Measurements from ENCODE around the gene HIP1. TPM values are rescaled to one million over a fixed set of nuclear protein-coding genes. Genes with fewer than 3 reads are reported as not detected.

The HIP1 gene
- polyA plus RNA-seq, 2 of the 4 experiments (the other 2 are of a cell fraction), result 17.3 to 33.4 TPM

DNA sequence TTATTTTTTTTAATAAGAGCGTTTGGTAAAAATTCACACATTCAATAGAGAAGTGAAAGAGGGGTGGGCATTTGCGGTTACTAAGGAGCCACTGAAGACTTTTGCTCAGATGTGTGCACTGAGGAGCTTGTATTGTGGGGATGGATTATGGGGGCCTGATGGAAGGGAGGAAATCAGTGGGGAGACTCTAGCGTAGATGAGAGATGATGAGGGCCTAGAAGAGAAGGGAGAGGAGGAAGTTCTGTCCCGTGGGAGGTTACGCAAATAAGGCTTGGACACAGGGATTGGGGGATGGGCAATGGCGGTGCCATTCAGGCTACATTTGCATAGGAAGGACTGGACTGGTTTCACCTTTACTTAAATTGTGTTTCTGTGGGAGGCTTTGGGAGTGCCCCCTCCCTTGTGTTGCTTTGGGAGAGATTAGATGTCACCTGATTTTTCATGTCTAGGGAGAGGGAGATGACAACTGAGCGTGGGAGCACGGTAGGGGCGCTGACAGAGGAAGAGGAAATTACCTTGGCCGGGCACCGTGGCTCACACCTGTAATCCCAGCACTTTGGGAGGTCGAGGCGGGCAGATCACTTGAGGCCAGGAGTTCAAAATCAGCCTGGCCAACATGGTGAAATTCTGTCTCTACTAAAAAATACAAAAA is 2.2 kb upstream of the HIP1 start:
- ChIA-PET POLR2A (no interaction called here), CTCF (interaction anchor here (0.6 to 2.7 kb wide), 6 partner anchors 11 to 51 kb away, joined by 3 to 15 read pairs (median 4); no protein-coding TSS in a partner anchor)
- peak overlapping the region in 1 of 2 experiments; percentile 43; a peak in 3 of 6 replicates for H3K27ac ChIP-seq
- H3K9me3 ChIP-seq, result no peaks in the 10 kb centered on the region
- TF ChIP-seq NR3C1 (IDR thresholded peaks at IDR 0.05) (no peak), KDM1A (IDR thresholded peaks at IDR 0.05; ENCODE audit: low read depth) (no peak), CEBPB (IDR thresholded peaks at IDR 0.05) (peak in 1 of 2 experiments; percentile 34; a peak in 1 of 4 replicates)
- TF ChIP-seq, protein P1, sequence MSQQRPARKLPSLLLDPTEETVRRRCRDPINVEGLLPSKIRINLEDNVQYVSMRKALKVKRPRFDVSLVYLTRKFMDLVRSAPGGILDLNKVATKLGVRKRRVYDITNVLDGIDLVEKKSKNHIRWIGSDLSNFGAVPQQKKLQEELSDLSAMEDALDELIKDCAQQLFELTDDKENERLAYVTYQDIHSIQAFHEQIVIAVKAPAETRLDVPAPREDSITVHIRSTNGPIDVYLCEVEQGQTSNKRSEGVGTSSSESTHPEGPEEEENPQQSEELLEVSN (IDR thresholded peaks at IDR 0.05; ENCODE audit: borderline replicate concordance, low read depth), result no peak
- ATAC-seq (no peak), FAIRE-seq (no peak), DNase-seq (ENCODE audit: low read depth in 1 of 2, low spot score in 1 of 2) (peak in 1 of 2 experiments; percentile 40)
- H3K4me1 ChIP-seq, result peaks cover 30% of the 10 kb centered on the region
- 77% methylated on average over 13 of the region's 13 CpGs for WGBS (ENCODE audit: missing lambda C conversion rate)
- 0 out of 3 replicates have a peak overlapping the region, but pooled peaks have one; percentile 4 for H3K4me2 ChIP-seq
- no peak overlapping the region for H3K4me3 ChIP-seq

DNA sequence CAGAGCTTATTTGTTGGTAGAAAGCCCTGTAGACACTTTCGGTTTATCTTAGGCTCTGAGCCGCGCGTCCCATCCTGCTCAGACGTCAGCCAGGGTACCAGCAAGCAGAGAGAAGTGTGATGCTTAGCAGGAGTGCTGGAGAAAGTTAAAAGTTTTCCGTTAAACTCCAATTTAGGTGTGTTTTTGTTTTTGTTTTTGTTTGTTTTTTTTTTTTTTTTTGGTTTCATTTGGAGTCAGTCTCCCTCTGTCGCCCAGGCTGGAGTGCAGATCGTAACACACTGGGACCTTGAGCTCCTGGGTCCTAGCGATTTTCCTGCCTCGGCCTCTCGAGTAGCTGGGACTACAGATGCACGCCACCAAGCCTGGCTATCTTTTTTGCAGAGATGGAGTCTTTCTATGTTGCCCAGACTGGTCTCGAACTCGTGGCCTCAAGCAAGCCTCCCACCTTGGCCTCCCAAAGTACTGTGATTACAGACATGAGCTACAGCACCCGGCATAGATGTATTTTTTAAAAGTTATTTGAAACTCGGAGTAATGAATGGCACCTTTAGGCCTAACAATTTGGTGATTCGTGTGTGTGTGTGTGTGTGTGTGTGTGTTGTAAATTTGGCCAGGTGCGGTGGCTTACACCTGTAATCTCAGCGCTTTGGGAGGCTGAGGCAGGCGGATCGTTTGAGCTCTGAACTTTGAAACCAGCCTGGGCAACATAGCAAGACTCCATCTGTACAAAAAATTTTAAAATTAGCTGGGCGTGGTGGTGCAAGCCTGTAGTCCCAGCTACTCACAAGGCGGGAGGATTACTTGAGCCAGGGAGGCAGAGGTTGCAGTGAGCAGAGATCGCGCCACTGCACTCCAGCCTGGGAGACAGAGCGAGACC is 1.3 kb upstream of the HIP1 start:
- ChIA-PET CTCF (interaction anchor here (0.6 to 2.7 kb wide), 8 partner anchors 9 to 695 kb away, joined by 3 to 15 read pairs (median 4); no protein-coding TSS in a partner anchor), POLR2A (interaction anchor here (0.6 to 0.8 kb wide), 3 partner anchors 56 to 199 kb away, joined by 3 to 7 read pairs (median 3); no protein-coding TSS in a partner anchor)

DNA sequence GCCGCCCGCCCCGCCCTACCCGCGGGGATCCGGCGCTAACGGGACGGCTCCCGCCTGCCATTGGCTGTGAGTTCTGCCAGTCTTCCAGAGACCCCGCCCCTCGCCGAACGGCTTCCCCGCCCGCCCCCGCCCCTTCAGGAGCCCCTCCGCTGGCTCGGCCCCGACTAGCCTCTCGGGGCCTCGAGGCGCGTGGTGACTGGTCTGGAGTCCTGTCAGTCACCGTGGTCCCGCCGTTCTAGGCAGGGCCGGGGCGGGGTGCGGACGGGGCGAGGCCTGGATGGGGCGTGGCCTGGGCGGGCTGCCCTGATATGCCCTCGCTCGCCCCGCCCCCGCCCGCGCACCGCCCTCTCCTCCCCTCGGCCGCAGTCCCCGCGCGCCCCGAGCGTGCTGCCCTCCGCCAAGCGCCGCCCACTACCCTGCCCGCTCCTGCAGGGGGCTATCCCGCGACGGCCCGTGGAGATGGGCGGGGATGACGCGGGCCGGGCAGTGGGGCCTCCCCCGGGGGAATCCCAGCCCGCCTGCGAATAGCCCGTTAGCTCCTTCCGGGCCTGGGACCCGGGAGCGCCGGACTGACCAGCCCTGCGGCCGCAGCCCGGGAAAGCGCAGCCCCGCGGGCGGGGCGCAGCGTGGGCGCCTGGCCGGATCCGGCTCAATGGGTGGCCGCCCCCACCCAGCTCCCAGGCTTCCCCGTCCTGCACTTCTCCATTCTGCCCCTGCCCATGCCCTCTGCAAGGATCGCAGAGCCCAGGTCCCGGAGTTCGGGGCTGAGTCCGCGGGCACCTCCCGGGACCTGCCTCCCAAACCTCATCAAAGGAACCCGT is 444 bp upstream of the HIP1 start:
- Histone ChIP-seq H3K4me3 (peak overlapping the region; percentile 97), H3K4me1 (peaks cover 41% of the 10 kb centered on the region), H3K4me2 (peak overlapping the region; percentile 94), H3K9me3 (no peaks in the 10 kb centered on the region), H3K27ac (peak overlapping the region; percentile 91)
- FAIRE-seq, result no peak
- POLR2A ChIA-PET, result interaction anchor here (0.6 to 0.8 kb wide), 3 partner anchors 57 to 198 kb away, joined by 3 to 7 read pairs (median 3); no protein-coding TSS in a partner anchor
- ATAC-seq, result peak; percentile 93
- peak; percentile 95 to 99 for DNase-seq (ENCODE audit: low read depth in 1 of 2, low spot score in 1 of 2)
- 0% methylated on average over 8 of the region's 89 CpGs for WGBS (ENCODE audit: missing lambda C conversion rate)
- CTCF ChIA-PET, result interaction anchor here (0.5 to 2.7 kb wide), 8 partner anchors 10 to 698 kb away, joined by 3 to 15 read pairs (median 4); no protein-coding TSS in a partner anchor
- TF ChIP-seq BHLHE40 (IDR thresholded peaks at IDR 0.05; ENCODE audit: low read depth, low read length) (no peak), GATA3 (IDR thresholded peaks at IDR 0.05; ENCODE audit: borderline replicate concordance) (0 out of 2 replicates have a peak, but pooled peaks have one; percentile 15), EHF (CRISPR knock-in tag; IDR thresholded peaks at IDR 0.05) (no peak), POLR2A (IDR thresholded peaks at IDR 0.05; ENCODE audit: low read length) (peak; percentile 62), HEYL (CRISPR knock-in tag; IDR thresholded peaks at IDR 0.05) (no peak), TFCP2L1 (CRISPR knock-in tag; IDR thresholded peaks at IDR 0.05) (no peak), ZFP36 (IDR thresholded peaks at IDR 0.05; ENCODE audit: borderline replicate concordance, partially characterized antibody) (no peak), RNF2 (IDR thresholded peaks at IDR 0.05; ENCODE audit: borderline replicate concordance, low read depth) (no peak; the same call in 1 of the 2 replicates), TP53 (CRISPR knock-in tag; IDR thresholded peaks at IDR 0.05) (no peak)
- TF ChIP-seq, protein P2, sequence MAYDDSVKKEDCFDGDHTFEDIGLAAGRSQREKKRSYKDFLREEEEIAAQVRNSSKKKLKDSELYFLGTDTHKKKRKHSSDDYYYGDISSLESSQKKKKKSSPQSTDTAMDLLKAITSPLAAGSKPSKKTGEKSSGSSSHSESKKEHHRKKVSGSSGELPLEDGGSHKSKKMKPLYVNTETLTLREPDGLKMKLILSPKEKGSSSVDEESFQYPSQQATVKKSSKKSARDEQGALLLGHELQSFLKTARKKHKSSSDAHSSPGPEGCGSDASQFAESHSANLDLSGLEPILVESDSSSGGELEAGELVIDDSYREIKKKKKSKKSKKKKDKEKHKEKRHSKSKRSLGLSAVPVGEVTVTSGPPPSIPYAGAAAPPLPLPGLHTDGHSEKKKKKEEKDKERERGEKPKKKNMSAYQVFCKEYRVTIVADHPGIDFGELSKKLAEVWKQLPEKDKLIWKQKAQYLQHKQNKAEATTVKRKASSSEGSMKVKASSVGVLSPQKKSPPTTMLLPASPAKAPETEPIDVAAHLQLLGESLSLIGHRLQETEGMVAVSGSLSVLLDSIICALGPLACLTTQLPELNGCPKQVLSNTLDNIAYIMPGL (CRISPR knock-in tag; IDR thresholded peaks at IDR 0.05; ENCODE audit: borderline replicate concordance), result no peak
- TF ChIP-seq, protein P3, sequence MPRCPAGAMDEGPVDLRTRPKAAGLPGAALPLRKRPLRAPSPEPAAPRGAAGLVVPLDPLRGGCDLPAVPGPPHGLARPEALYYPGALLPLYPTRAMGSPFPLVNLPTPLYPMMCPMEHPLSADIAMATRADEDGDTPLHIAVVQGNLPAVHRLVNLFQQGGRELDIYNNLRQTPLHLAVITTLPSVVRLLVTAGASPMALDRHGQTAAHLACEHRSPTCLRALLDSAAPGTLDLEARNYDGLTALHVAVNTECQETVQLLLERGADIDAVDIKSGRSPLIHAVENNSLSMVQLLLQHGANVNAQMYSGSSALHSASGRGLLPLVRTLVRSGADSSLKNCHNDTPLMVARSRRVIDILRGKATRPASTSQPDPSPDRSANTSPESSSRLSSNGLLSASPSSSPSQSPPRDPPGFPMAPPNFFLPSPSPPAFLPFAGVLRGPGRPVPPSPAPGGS (IDR thresholded peaks at IDR 0.05), result peak; percentile 69; the same call in 2 of the 3 replicates

More for the DNA sequence above, 1.3 kb upstream of the HIP1 start:
- TF ChIP-seq, protein P4, sequence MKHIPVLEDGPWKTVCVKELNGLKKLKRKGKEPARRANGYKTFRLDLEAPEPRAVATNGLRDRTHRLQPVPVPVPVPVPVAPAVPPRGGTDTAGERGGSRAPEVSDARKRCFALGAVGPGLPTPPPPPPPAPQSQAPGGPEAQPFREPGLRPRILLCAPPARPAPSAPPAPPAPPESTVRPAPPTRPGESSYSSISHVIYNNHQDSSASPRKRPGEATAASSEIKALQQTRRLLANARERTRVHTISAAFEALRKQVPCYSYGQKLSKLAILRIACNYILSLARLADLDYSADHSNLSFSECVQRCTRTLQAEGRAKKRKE (CRISPR knock-in tag; IDR thresholded peaks at IDR 0.05; ENCODE audit: low read depth), result no peak
- TF ChIP-seq EHF (CRISPR knock-in tag; IDR thresholded peaks at IDR 0.05) (no peak), SMC3 (IDR thresholded peaks at IDR 0.05) (no peak), CBX2 (IDR thresholded peaks at IDR 0.05; ENCODE audit: borderline replicate concordance, low read depth) (no peak), MAFK (IDR thresholded peaks at IDR 0.05; ENCODE audit: partially characterized antibody) (peak; percentile 11), NPAS2 (CRISPR knock-in tag; IDR thresholded peaks at IDR 0.05; ENCODE audit: borderline replicate concordance) (no peak), KDM5A (IDR thresholded peaks at IDR 0.05) (no peak), HDAC2 (IDR thresholded peaks at IDR 0.05) (no peak), CHD4 (IDR thresholded peaks at IDR 0.05; ENCODE audit: borderline replicate concordance) (0 out of 2 replicates have a peak, but pooled peaks have one; percentile 36), BHLHE40 (IDR thresholded peaks at IDR 0.05; ENCODE audit: low read depth, low read length) (no peak), CHD2 (IDR thresholded peaks at IDR 0.05; ENCODE audit: low read length, partially characterized antibody) (no peak), NR3C1 (IDR thresholded peaks at IDR 0.05) (no peak), HOXB13 (CRISPR knock-in tag; IDR thresholded peaks at IDR 0.05; ENCODE audit: low read depth) (no peak), ZC3H11A (IDR thresholded peaks at IDR 0.05) (no peak), EHMT2 (IDR thresholded peaks at IDR 0.05; ENCODE audit: low read depth) (no peak), RCOR1 (IDR thresholded peaks at IDR 0.05; ENCODE audit: low read depth, low read length) (no peak), ZSCAN20 (CRISPR knock-in tag; IDR thresholded peaks at IDR 0.05) (no peak)
- TF ChIP-seq, protein P5, sequence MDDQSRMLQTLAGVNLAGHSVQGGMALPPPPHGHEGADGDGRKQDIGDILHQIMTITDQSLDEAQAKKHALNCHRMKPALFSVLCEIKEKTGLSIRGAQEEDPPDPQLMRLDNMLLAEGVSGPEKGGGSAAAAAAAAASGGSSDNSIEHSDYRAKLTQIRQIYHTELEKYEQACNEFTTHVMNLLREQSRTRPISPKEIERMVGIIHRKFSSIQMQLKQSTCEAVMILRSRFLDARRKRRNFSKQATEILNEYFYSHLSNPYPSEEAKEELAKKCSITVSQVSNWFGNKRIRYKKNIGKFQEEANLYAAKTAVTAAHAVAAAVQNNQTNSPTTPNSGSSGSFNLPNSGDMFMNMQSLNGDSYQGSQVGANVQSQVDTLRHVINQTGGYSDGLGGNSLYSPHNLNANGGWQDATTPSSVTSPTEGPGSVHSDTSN (IDR thresholded peaks at IDR 0.05), result no peak
- H3K4me3 ChIP-seq, result peak overlapping the region; percentile 56
- no peak for DNase-seq (ENCODE audit: low read depth in 1 of 2, low spot score in 1 of 2)
- H3K4me2 ChIP-seq, result peak overlapping the region; percentile 75
- ATAC-seq, result no peak
- 62% methylated on average over 26 of the region's 26 CpGs for WGBS (ENCODE audit: missing lambda C conversion rate)
- peaks cover 33% of the 10 kb centered on the region for H3K4me1 ChIP-seq
- no peaks in the 10 kb centered on the region for H3K9me3 ChIP-seq
- FAIRE-seq, result no peak
- peak overlapping the region; percentile 78 to 91 for H3K27ac ChIP-seq
